SK-N-SH treated with all-trans-retinoic acid at 6 μM for 48 hours (cell line): Measurements from ENCODE around the gene CAGE1.

Experiments
- ATAC-seq: fragments of 200-7000 bp; cut with Tn5 transposase; 3 replicates; pipeline ENCODE4 v1.9.1; 2020; ENCODE audit warnings: mild to moderate bottlenecking, moderate library complexity
- ARNTL ChIP-seq: fragments of 450-650 bp; formaldehyde crosslinking; IDR thresholded peaks from 2 replicates; pipeline ENCODE4 v1.5.0; 2020; ENCODE audit warnings: low read depth, mild to moderate bottlenecking, moderate library complexity, borderline replicate concordance
- BACH2 ChIP-seq: fragments of 250-450 bp; sonication (Bioruptor Pico); IDR thresholded peaks from 2 replicates; pipeline ENCODE4 v1.9.0; 2021; ENCODE audit warnings: mild to moderate bottlenecking, borderline replicate concordance
- CSDC2 ChIP-seq: fragments of 250-450 bp; sonication (Bioruptor Pico); IDR thresholded peaks from 2 replicates; pipeline ENCODE4 v1.5.0; 2020; ENCODE audit warnings: mild to moderate bottlenecking, moderate library complexity
- ESRRG ChIP-seq: fragments of 250-450 bp; sonication (Bioruptor Pico); IDR thresholded peaks from 2 replicates; pipeline ENCODE4 v1.6.1; 2021; ENCODE audit warnings: mild to moderate bottlenecking
- GLIS3 ChIP-seq: fragments of 250-450 bp; sonication (Bioruptor Pico); IDR thresholded peaks from 2 replicates; pipeline ENCODE4 v1.5.0; 2020; ENCODE audit warnings: mild to moderate bottlenecking, moderate library complexity
- ISL1 ChIP-seq: fragments of 250-450 bp; sonication (Bioruptor Pico); IDR thresholded peaks from 2 replicates; pipeline ENCODE4 v2.1.2; 2022; ENCODE audit warnings: mild to moderate bottlenecking, moderate library complexity
- OSR1 ChIP-seq: fragments of 250-450 bp; sonication (Bioruptor Pico); IDR thresholded peaks from 2 replicates; pipeline ENCODE4 v1.8.0; 2022; ENCODE audit warnings: moderate library complexity, mild to moderate bottlenecking, inconsistent platforms
- POU6F1 ChIP-seq: fragments of 250-450 bp; sonication (Bioruptor Pico); IDR thresholded peaks from 2 replicates; pipeline ENCODE4 v1.8.0; 2021; ENCODE audit warnings: low read depth, mild to moderate bottlenecking, moderate library complexity, borderline replicate concordance
- PPARA ChIP-seq: fragments of 250-450 bp; sonication (Bioruptor Pico); IDR thresholded peaks from 2 replicates; pipeline ENCODE4 v1.5.0; 2020; ENCODE audit warnings: mild to moderate bottlenecking, borderline replicate concordance
- RARB ChIP-seq: fragments of 250-450 bp; sonication (Bioruptor Pico); IDR thresholded peaks from 2 replicates; pipeline ENCODE4 v1.8.0; 2021; ENCODE audit warnings: mild to moderate bottlenecking, moderate library complexity
- SNAI2 ChIP-seq: fragments of 250-450 bp; sonication (Bioruptor Pico); IDR thresholded peaks from 2 replicates; pipeline ENCODE4 v1.5.0; 2020; ENCODE audit warnings: mild to moderate bottlenecking, moderate library complexity
- TOX ChIP-seq: fragments of 250-450 bp; sonication (Bioruptor Pico); IDR thresholded peaks from 2 replicates; pipeline ENCODE4 v1.8.0; 2021; ENCODE audit warnings: mild to moderate bottlenecking, moderate library complexity, borderline replicate concordance
- ZC3H10 ChIP-seq: fragments of 250-450 bp; sonication (Bioruptor Pico); IDR thresholded peaks from 2 replicates; pipeline ENCODE4 v1.5.1; 2021; ENCODE audit warnings: mild to moderate bottlenecking, moderate library complexity
- ZFP3 ChIP-seq: fragments of 250-450 bp; sonication (Bioruptor Pico); IDR thresholded peaks from 2 replicates; pipeline ENCODE4 v1.5.0; 2020; ENCODE audit warnings: mild to moderate bottlenecking, moderate library complexity
- ZFP30 ChIP-seq: fragments of 450-650 bp; formaldehyde crosslinking; IDR thresholded peaks from 2 replicates; pipeline ENCODE4 v1.5.0; 2022; ENCODE audit warnings: mild to moderate bottlenecking, moderate library complexity
- ZNF70 ChIP-seq: fragments of 450-650 bp; formaldehyde crosslinking; IDR thresholded peaks from 2 replicates; pipeline ENCODE4 v1.5.0; 2020; ENCODE audit warnings: mild to moderate bottlenecking, moderate library complexity
- ZNF8 ChIP-seq: fragments of 450-650 bp; formaldehyde crosslinking; IDR thresholded peaks from 2 replicates; pipeline ENCODE4 v1.5.0; 2020; ENCODE audit warnings: mild to moderate bottlenecking, moderate library complexity
- TF ChIP-seq, protein P1 (sequence below): fragments of 250-450 bp; sonication (Bioruptor Pico); IDR thresholded peaks from 2 replicates; pipeline ENCODE4 v1.5.1; 2020; ENCODE audit warnings: low read depth, mild to moderate bottlenecking, moderate library complexity
- TF ChIP-seq, protein P2 (sequence below): fragments of 250-450 bp; sonication (Bioruptor Pico); IDR thresholded peaks from 2 replicates; pipeline ENCODE4 v1.5.1; 2021; ENCODE audit warnings: mild to moderate bottlenecking, moderate library complexity
- TF ChIP-seq, protein P3 (sequence below): fragments of 250-450 bp; sonication (Bioruptor Pico); IDR thresholded peaks from 2 replicates; pipeline ENCODE4 v1.8.0; 2020; ENCODE audit warnings: mild to moderate bottlenecking, moderate library complexity, borderline replicate concordance
- TF ChIP-seq, protein P4 (sequence below): fragments of 250-450 bp; sonication (Bioruptor Pico); IDR thresholded peaks from 2 replicates; pipeline ENCODE4 v1.5.0; 2020; ENCODE audit warnings: mild to moderate bottlenecking, moderate library complexity

CAGE1 gene

DNA sequence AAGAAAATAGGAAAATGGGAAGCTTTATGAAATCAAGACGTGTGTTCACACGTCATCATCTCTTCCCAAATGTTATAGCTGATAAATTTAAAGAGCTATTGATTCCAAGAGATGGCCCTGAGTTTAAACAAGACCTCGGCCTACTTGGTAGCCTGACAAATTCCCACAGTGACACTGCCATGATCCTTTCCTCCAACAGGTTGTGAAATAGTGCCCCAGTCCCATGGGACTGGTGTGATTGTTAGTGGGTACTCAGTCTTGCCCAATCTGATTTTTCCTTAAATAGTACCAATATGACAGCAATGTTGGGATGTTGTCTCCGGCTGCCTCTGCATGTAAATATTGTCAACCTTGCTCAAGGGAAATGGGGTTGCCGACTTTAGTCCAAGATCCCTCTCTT is 34.5 kb upstream of the CAGE1 start:
- ATAC-seq = no peak
- TF ChIP-seq, protein P1, sequence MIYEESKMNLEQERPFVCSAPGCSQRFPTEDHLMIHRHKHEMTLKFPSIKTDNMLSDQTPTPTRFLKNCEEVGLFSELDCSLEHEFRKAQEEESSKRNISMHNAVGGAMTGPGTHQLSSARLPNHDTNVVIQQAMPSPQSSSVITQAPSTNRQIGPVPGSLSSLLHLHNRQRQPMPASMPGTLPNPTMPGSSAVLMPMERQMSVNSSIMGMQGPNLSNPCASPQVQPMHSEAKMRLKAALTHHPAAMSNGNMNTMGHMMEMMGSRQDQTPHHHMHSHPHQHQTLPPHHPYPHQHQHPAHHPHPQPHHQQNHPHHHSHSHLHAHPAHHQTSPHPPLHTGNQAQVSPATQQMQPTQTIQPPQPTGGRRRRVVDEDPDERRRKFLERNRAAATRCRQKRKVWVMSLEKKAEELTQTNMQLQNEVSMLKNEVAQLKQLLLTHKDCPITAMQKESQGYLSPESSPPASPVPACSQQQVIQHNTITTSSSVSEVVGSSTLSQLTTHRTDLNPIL (CRISPR knock-in tag) = no peak
- no peak for TF ChIP-seq RARB (CRISPR knock-in tag)
- TF ChIP-seq ESRRG (CRISPR knock-in tag) = no peak
- no peak for TF ChIP-seq SNAI2 (CRISPR knock-in tag)
- TF ChIP-seq OSR1 (CRISPR knock-in tag) = no peak
- TF ChIP-seq ISL1 = no peak
- TF ChIP-seq, protein P2, sequence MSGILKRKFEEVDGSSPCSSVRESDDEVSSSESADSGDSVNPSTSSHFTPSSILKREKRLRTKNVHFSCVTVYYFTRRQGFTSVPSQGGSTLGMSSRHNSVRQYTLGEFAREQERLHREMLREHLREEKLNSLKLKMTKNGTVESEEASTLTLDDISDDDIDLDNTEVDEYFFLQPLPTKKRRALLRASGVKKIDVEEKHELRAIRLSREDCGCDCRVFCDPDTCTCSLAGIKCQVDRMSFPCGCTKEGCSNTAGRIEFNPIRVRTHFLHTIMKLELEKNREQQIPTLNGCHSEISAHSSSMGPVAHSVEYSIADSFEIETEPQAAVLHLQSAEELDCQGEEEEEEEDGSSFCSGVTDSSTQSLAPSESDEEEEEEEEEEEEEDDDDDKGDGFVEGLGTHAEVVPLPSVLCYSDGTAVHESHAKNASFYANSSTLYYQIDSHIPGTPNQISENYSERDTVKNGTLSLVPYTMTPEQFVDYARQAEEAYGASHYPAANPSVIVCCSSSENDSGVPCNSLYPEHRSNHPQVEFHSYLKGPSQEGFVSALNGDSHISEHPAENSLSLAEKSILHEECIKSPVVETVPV (CRISPR knock-in tag) = no peak
- no peak for TF ChIP-seq ZNF8 (CRISPR knock-in tag)
- no peak for TF ChIP-seq ARNTL (CRISPR knock-in tag)
- TF ChIP-seq ZC3H10 (CRISPR knock-in tag) = no peak
- no peak for TF ChIP-seq BACH2 (CRISPR knock-in tag)
- no peak for TF ChIP-seq ZFP3 (CRISPR knock-in tag)
- no peak for TF ChIP-seq PPARA
- no peak for TF ChIP-seq GLIS3 (CRISPR knock-in tag)
- TF ChIP-seq ZFP30 = no peak
- TF ChIP-seq, protein P3, sequence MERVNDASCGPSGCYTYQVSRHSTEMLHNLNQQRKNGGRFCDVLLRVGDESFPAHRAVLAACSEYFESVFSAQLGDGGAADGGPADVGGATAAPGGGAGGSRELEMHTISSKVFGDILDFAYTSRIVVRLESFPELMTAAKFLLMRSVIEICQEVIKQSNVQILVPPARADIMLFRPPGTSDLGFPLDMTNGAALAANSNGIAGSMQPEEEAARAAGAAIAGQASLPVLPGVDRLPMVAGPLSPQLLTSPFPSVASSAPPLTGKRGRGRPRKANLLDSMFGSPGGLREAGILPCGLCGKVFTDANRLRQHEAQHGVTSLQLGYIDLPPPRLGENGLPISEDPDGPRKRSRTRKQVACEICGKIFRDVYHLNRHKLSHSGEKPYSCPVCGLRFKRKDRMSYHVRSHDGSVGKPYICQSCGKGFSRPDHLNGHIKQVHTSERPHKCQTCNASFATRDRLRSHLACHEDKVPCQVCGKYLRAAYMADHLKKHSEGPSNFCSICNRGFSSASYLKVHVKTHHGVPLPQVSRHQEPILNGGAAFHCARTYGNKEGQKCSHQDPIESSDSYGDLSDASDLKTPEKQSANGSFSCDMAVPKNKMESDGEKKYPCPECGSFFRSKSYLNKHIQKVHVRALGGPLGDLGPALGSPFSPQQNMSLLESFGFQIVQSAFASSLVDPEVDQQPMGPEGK (CRISPR knock-in tag) = no peak
- TF ChIP-seq, protein P4, sequence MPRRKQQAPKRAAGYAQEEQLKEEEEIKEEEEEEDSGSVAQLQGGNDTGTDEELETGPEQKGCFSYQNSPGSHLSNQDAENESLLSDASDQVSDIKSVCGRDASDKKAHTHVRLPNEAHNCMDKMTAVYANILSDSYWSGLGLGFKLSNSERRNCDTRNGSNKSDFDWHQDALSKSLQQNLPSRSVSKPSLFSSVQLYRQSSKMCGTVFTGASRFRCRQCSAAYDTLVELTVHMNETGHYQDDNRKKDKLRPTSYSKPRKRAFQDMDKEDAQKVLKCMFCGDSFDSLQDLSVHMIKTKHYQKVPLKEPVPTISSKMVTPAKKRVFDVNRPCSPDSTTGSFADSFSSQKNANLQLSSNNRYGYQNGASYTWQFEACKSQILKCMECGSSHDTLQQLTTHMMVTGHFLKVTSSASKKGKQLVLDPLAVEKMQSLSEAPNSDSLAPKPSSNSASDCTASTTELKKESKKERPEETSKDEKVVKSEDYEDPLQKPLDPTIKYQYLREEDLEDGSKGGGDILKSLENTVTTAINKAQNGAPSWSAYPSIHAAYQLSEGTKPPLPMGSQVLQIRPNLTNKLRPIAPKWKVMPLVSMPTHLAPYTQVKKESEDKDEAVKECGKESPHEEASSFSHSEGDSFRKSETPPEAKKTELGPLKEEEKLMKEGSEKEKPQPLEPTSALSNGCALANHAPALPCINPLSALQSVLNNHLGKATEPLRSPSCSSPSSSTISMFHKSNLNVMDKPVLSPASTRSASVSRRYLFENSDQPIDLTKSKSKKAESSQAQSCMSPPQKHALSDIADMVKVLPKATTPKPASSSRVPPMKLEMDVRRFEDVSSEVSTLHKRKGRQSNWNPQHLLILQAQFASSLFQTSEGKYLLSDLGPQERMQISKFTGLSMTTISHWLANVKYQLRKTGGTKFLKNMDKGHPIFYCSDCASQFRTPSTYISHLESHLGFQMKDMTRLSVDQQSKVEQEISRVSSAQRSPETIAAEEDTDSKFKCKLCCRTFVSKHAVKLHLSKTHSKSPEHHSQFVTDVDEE (CRISPR knock-in tag) = no peak
- TF ChIP-seq POU6F1 (CRISPR knock-in tag) = no peak

DNA sequence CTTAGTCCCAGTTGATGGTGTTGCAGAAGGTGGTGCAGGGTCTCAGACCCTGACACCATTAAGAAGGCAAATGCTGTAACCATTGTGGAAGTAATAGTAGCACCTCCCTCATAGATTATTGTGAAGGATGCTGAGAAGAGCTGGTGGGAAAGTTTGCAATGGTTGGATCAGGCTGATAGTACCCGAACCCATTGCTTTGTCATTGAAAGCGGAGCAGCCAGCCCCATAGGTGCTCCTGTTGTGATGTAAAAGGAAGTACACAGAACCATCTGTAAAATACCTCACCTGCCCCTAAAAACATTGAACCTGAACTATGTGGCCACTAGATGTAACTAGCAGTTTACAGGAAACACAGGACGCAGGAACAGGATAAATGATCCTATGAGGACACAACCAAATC is 31.5 kb upstream of the CAGE1 start:
- no peak for ATAC-seq
- TF ChIP-seq ARNTL (CRISPR knock-in tag) (no peak), ISL1 (no peak), ZFP30 (no peak), POU6F1 (CRISPR knock-in tag) (no peak), ZNF8 (CRISPR knock-in tag) (no peak), ZNF70 (no peak), CSDC2 (CRISPR knock-in tag) (no peak), ESRRG (CRISPR knock-in tag) (no peak), TOX (CRISPR knock-in tag) (no peak)
- TF ChIP-seq, protein P3 (CRISPR knock-in tag) = no peak
- TF ChIP-seq, protein P1 (CRISPR knock-in tag) = no peak
- TF ChIP-seq, protein P4 (CRISPR knock-in tag) = no peak
